ENCODE data around the gene GNLY.
"Not testable (repeated sequence)": the region's sequence is repeated elsewhere in the genome, so short reads cannot be mapped to it uniquely, and the experiment has no call there.

DNA sequence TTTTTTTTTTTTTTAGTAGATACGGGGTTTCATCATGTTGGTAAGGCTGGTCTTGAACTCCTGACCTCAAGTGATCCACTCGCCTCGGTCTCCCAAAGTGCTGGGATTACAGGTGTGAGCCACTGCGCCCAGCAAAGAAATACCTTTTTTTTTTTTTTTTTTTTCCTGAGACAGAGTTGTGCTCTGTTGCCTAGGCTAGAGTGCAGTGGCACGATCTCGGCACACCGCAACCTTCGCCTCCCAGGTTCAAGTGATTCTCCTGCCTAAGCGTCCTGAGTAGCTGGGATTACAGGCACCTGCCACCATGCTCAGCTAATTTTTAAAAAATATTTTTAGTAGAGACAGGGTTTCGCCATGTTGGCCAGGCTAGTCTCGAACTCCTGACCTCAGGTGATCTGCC lies 33.9 kb upstream of the GNLY start:
- TF ChIP-seq POLR2A (IDR thresholded peaks at IDR 0.05), result not testable (repeated sequence)
- TF ChIP-seq, protein P1, sequence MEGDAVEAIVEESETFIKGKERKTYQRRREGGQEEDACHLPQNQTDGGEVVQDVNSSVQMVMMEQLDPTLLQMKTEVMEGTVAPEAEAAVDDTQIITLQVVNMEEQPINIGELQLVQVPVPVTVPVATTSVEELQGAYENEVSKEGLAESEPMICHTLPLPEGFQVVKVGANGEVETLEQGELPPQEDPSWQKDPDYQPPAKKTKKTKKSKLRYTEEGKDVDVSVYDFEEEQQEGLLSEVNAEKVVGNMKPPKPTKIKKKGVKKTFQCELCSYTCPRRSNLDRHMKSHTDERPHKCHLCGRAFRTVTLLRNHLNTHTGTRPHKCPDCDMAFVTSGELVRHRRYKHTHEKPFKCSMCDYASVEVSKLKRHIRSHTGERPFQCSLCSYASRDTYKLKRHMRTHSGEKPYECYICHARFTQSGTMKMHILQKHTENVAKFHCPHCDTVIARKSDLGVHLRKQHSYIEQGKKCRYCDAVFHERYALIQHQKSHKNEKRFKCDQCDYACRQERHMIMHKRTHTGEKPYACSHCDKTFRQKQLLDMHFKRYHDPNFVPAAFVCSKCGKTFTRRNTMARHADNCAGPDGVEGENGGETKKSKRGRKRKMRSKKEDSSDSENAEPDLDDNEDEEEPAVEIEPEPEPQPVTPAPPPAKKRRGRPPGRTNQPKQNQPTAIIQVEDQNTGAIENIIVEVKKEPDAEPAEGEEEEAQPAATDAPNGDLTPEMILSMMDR (IDR thresholded peaks at IDR 0.05), result not testable (repeated sequence)

Data from right lobe of liver (tissue), 4 donors.